SU-DHL-6 (cell line): ENCODE measurements around the gene HNRNPA1.

ENCODE experiments used
- H2AFZ ChIP-seq: fragments of 200-600 bp; sonication (generic); 2 replicates; pipeline ENCODE4 v1.6.1; 2014; ENCODE audit warnings: low read depth, mild to moderate bottlenecking, moderate library complexity, mixed read lengths, antibody characterized with exemption, low read length; ENCODE audit not compliant: severe bottlenecking
- H3F3A ChIP-seq: fragments of 200-600 bp; shearing (Covaris generic); 2 replicates; pipeline ENCODE4 v1.6.0; 2016; ENCODE audit warnings: antibody characterized with exemption, mild to moderate bottlenecking; ENCODE audit not compliant: insufficient read depth
- H3K27ac ChIP-seq: fragments of 200-600 bp; sonication (generic); 2 replicates; pipeline ENCODE4 v1.5.1; 2016; ENCODE audit warnings: low read depth, mild to moderate bottlenecking, low read length, moderate library complexity, mixed read lengths
- H3K27me3 ChIP-seq: fragments of 200-600 bp; sonication (generic), shearing (Covaris generic); 2 replicates; pipeline ENCODE4 v1.6.0; 2014; ENCODE audit warnings: mild to moderate bottlenecking, low read length
- H3K36me3 ChIP-seq: fragments of 200-600 bp; sonication (generic); 2 replicates; pipeline ENCODE4 v1.6.1; 2014; ENCODE audit warnings: mild to moderate bottlenecking, low read length, mixed read lengths
- H3K4me2 ChIP-seq: fragments of 300-600, 200-600 bp; shearing (Covaris generic), sonication (generic); 2 replicates; pipeline ENCODE4 v1.6.0; 2014; ENCODE audit warnings: low read length, low read depth, mild to moderate bottlenecking; ENCODE audit not compliant: poor library complexity, severe bottlenecking
- H3K4me3 ChIP-seq: fragments of 200-600 bp; sonication (generic); 2 replicates; pipeline ENCODE4 v1.5.1; 2014; ENCODE audit warnings: antibody characterized with exemption, low read length, mild to moderate bottlenecking, mixed read lengths; ENCODE audit not compliant: insufficient read depth, poor library complexity, severe bottlenecking
- H3K79me2 ChIP-seq: fragments of 200-600 bp; sonication (generic); 2 replicates; pipeline ENCODE4 v1.6.1; 2014; ENCODE audit warnings: mild to moderate bottlenecking, low read length, moderate library complexity; ENCODE audit not compliant: insufficient read depth
- H3K9ac ChIP-seq: fragments of 200-600 bp; sonication (generic); 2 replicates; pipeline ENCODE4 v1.7.0; 2014; ENCODE audit warnings: mild to moderate bottlenecking, low read length
- H3K9me2 ChIP-seq: fragments of 200-600 bp; sonication (generic); replicated peaks from 2 replicates; pipeline ENCODE4 v1.6.1; 2014; ENCODE audit warnings: low read length; ENCODE audit not compliant: insufficient read depth
- H3K9me3 ChIP-seq: fragments of 200-600 bp; sonication (generic); 2 replicates; pipeline ENCODE4 v1.6.1; 2014; ENCODE audit warnings: low read length, mixed read lengths; ENCODE audit not compliant: insufficient read depth
- H4K20me1 ChIP-seq: fragments of 200-600 bp; sonication (generic); 2 replicates; pipeline ENCODE4 v1.6.1; 2014; ENCODE audit warnings: low read depth, mild to moderate bottlenecking, antibody characterized with exemption, low read length, moderate library complexity, mixed read lengths
- CTCF ChIP-seq: fragments of 200-600 bp; sonication (generic); IDR thresholded peaks from one replicate; pipeline ENCODE4 v1.5.1; 2017; ENCODE audit warnings: antibody characterized with exemption, mild to moderate bottlenecking, low read length, moderate library complexity; ENCODE audit not compliant: insufficient read depth, poor library complexity, severe bottlenecking
- EZH2phosphoT487 ChIP-seq: fragments of 200-600 bp; sonication (generic), shearing (Covaris generic); conservative IDR thresholded peaks from 2 replicates; pipeline ENCODE4 v1.6.1; 2018; ENCODE audit warnings: mild to moderate bottlenecking, antibody characterized with exemption, low read length, moderate library complexity, mixed read lengths

Gene HNRNPA1

GRCh38 chr12:54331461-54331860 lies 50.9 kb downstream of the HNRNPA1 start:
- no peak for TF ChIP-seq EZH2phosphoT487
- no peak for TF ChIP-seq CTCF
- no peak overlapping the region for H3K4me2 ChIP-seq
- H3K79me2 ChIP-seq: peaks cover 3% of the 10 kb centered on the region; the same call in 1 of the 2 replicates

GRCh38 chr12:54333420-54334034 lies 53.0 kb downstream of the HNRNPA1 start:
- no peaks in the 10 kb centered on the region for H3K9me3 ChIP-seq
- no peaks in the 10 kb centered on the region for H3K9me2 ChIP-seq
- H3F3A ChIP-seq: no peaks in the 10 kb centered on the region
- H3K4me3 ChIP-seq: no peak overlapping the region
- H3K27ac ChIP-seq: no peak overlapping the region
- H3K27me3 ChIP-seq: no peaks in the 10 kb centered on the region
- no peak overlapping the region for H3K9ac ChIP-seq
- no peak overlapping the region for H3K4me2 ChIP-seq
- H3K36me3 ChIP-seq: no peaks in the 10 kb centered on the region
- H4K20me1 ChIP-seq: peaks cover 4% of the 10 kb centered on the region; the same call in 1 of the 2 replicates
- no peak overlapping the region for H2AFZ ChIP-seq
- TF ChIP-seq CTCF (no peak), EZH2phosphoT487 (no peak)
- H3K79me2 ChIP-seq: no peaks in the 10 kb centered on the region; the same call in 1 of the 2 replicates

More at GRCh38 chr12:54331461-54331860, 50.9 kb downstream of the HNRNPA1 start:
- Histone ChIP-seq H3K9me2 (no peaks in the 10 kb centered on the region), H3F3A (no peaks in the 10 kb centered on the region), H3K9ac (no peak overlapping the region), H3K9me3 (no peaks in the 10 kb centered on the region), H4K20me1 (peaks cover 4% of the 10 kb centered on the region; the same call in 1 of the 2 replicates), H2AFZ (no peak overlapping the region), H3K27me3 (no peaks in the 10 kb centered on the region), H3K27ac (no peak overlapping the region), H3K36me3 (no peaks in the 10 kb centered on the region), H3K4me3 (no peak overlapping the region)
